Transverse colon (tissue), 4 donors: ENCODE results near the gene SH3BP5. TPM values are rescaled to one million over a fixed set of nuclear protein-coding genes. Genes with fewer than 3 reads are reported as not detected.

ENCODE experiments used
- DNase-seq: peaks from one replicate; pipeline ENCODE4 v3.0.0-alpha.2; 2019
- H3K27ac ChIP-seq, 4 donors: fragments of 200-600 bp; sonication (generic); 2 replicates each; pipeline ENCODE4 v1.5.1; 2016 to 2018; ENCODE audit warnings: inconsistent platforms in 4 of 4
- H3K27me3 ChIP-seq: fragments of 200-600 bp; sonication (generic); 2 replicates; pipeline ENCODE4 v1.5.1; 2017; ENCODE audit warnings: inconsistent platforms
- H3K36me3 ChIP-seq, 4 donors: fragments of 200-600 bp; sonication (generic); 2 replicates each; pipeline ENCODE4 v1.5.1; 2017 to 2019; ENCODE audit warnings: inconsistent platforms in 4 of 4
- H3K4me1 ChIP-seq, 4 donors: fragments of 200-600 bp; sonication (generic); 2 replicates each; pipeline ENCODE4 v1.5.1; 2017 to 2020; ENCODE audit warnings: inconsistent platforms in 4 of 4
- H3K4me3 ChIP-seq, 4 donors: fragments of 200-600 bp; sonication (generic); 1 replicate in 1 of 4; 2 replicates in 3 of 4; pipeline versions ENCODE4 v1.5.1 to v1.6.1; 2017 to 2019; ENCODE audit warnings: inconsistent platforms in 4 of 4
- H3K9me3 ChIP-seq, 2 donors: fragments of 200-600 bp; sonication (generic); 2 replicates each; pipeline ENCODE4 v1.5.1; 2017 to 2019; ENCODE audit warnings: inconsistent platforms in 2 of 2
- CTCF ChIP-seq, 5 experiments: fragments of 200-600 bp in 3 of 5; fragments of 450-650 bp in 2 of 5; sonication (generic) in 3 of 5; IDR thresholded peaks; 1 replicate in 2 of 5; 2 replicates in 3 of 5; pipeline ENCODE4 v1.5.1; 2016 to 2017; ENCODE audit warnings: antibody characterized with exemption in 5 of 5, inconsistent platforms in 3 of 5, mild to moderate bottlenecking in 2 of 5, moderate library complexity in 1 of 5
- EP300 ChIP-seq: sonication (generic); formaldehyde crosslinking; IDR thresholded peaks from one replicate; pipeline ENCODE4 v1.6.1; 2017; ENCODE audit warnings: antibody characterized with exemption, low read depth
- POLR2A ChIP-seq: fragments of 450-650 bp; IDR thresholded peaks from one replicate; pipeline ENCODE4 v1.6.1; 2016; ENCODE audit warnings: antibody characterized with exemption, mild to moderate bottlenecking, moderate library complexity
- POLR2AphosphoS5 ChIP-seq, 3 donors: sonication (generic); formaldehyde crosslinking; IDR thresholded peaks; one replicate each; pipeline ENCODE4 v1.6.1; 2016; ENCODE audit warnings: antibody characterized with exemption in 3 of 3
- WGBS, 2 donors: methylation state at CpG; one replicate each; pipeline ENCODE4 v1.1.5; 2018; ENCODE audit warnings: low coverage in 1 of 2; 5-methylcytosine and 5-hydroxymethylcytosine counted together
- in situ Hi-C, 4 donors: fragments of 200-750 bp; cut with MboI; loops; one replicate each; pipeline versions ENCODE4 v1.15.0 to v1.15.1; 2017; ENCODE audit warnings: low sequenced_read_pairs in 3 of 4, low pct_ligation_motif_present in 1 of 4, low pct_unique_long_range_greater_than_20kb in 1 of 4
- intact Hi-C: fragments of 100-400 bp; cut with DNase I; formaldehyde crosslinking; loops from one replicate; pipeline ENCODE4 v1.15.1; 2023; ENCODE audit warnings: low total_unique reads
- total RNA-seq, 4 donors: library from RNA; depleted of rRNA; stranded (reverse); fragments of >200 nt; gene quantifications; one replicate each; pipeline ENCODE4 v1.1.0, GENCODE V29; 2016

Gene SH3BP5
- total RNA-seq, 4 donors from 2014 or later = 7.5 to 32.4 (median 15.8) TPM

DNA sequence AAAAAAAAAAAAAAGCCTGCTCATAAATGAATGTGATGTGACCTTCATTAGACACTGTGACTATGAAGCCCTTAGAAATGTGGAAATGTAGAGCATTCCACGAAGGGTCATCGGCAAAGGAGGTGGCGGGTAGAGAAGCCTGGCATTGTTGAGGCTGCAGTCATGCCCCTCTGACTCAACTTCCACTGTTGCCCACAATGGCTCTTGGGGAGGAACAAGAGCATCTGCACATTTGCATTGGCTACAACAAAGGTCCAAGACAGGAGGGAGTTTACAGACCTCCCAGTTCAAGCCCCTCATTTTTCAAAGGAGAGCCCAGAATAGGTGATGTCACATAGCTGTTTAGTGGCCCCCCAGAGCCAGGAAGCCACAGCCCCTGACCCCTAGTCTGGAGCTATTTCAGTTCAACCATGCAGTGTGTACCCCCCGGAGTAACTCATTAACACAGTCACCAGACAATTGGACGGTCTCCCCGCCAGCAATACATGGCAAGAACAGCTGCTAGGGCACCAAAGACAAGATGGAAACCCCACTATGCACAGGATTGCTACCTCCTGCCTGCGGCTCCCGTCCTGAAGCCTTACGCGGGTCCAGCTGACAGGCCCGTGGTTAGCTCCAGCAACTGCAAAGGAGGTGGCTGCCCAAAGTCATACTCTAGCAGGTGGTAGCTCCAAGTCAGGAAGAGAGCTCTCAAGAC lies 56.2 kb downstream of the SH3BP5 start:
- intact Hi-C loops (no loop called here), in situ Hi-C loops (no loop called here)
- Histone ChIP-seq H3K27ac (no peak overlapping the region), H3K36me3 (no peaks in the 10 kb centered on the region), H3K27me3 (no peaks in the 10 kb centered on the region), H3K4me1 (peaks cover 0 to 3% (median 0%) of the 10 kb centered on the region in 4 donors), H3K9me3 (no peaks in the 10 kb centered on the region), H3K4me3 (no peak overlapping the region)
- TF ChIP-seq POLR2AphosphoS5 (IDR thresholded peaks at IDR 0.05) (no peak), POLR2A (no peak), EP300 (no peak), CTCF (IDR thresholded peaks at IDR 0.05) (no peak)
- DNase-seq = no peak
- WGBS, 2 donors = 88 to 100% methylated on average over 3 to 10 of the region's 11 CpGs

DNA sequence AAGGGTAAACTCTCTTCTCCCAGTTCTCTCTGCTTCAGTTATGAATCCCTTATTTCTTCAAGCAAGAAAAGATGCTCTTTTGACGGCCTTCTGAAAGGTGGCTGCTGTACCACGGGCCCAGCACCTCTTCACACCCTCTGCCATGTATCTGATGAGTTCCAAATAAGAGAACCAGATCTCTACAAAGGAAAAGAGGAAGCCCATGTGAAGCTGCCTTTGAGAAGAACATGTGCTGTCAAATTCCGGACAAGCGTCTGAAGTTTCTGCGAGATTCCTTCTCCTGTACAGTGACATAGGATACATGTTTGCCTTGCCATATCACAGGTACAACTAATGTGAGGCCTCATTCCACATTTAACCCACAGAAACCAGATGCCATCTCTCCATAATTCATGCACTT lies 59.2 kb downstream of the SH3BP5 start:
- intact Hi-C loops = no loop called here
- WGBS, 2 donors = 90% methylated on average over 4 to 5 of the region's 5 CpGs
- DNase-seq = no peak
- Histone ChIP-seq H3K9me3 (no peaks in the 10 kb centered on the region), H3K27ac (peak overlapping the region in 2 of 4 donors; percentile 31 to 43), H3K4me1 (peaks cover 0 to 13% (median 4%) of the 10 kb centered on the region in 4 donors), H3K27me3 (no peaks in the 10 kb centered on the region), H3K4me3 (no peak overlapping the region), H3K36me3 (no peaks in the 10 kb centered on the region)
- TF ChIP-seq POLR2AphosphoS5 (IDR thresholded peaks at IDR 0.05) = no peak
- no peak for TF ChIP-seq POLR2A
- no peak for TF ChIP-seq EP300
- no peak for TF ChIP-seq CTCF (IDR thresholded peaks at IDR 0.05)
- in situ Hi-C loops = loop anchor here in 1 of 4 donors (25.0 kb wide), 1 partner anchor 289 kb away; no protein-coding TSS in a partner anchor

GRCh38 chr3:15272426-15273196 lies 59.8 kb downstream of the SH3BP5 start:
- H3K4me3 ChIP-seq = no peak overlapping the region
- TF ChIP-seq EP300 (no peak), POLR2AphosphoS5 (IDR thresholded peaks at IDR 0.05) (no peak), POLR2A (no peak), CTCF (IDR thresholded peaks at IDR 0.05) (no peak)
- peak overlapping the region in 3 of 4 donors; percentile 35 to 48 (median 43) for H3K27ac ChIP-seq
- peaks cover 0 to 19% (median 7%) of the 10 kb centered on the region in 4 donors for H3K4me1 ChIP-seq
- intact Hi-C loops (no loop called here), in situ Hi-C loops (loop anchor here in 1 of 4 donors (25.0 kb wide), 1 partner anchor 290 kb away; no protein-coding TSS in a partner anchor)
- 60 to 81% methylated on average over 3 to 6 of the region's 7 CpGs for WGBS, 2 donors
- no peaks in the 10 kb centered on the region for H3K27me3 ChIP-seq
- no peaks in the 10 kb centered on the region for H3K36me3 ChIP-seq
- DNase-seq = no peak
- H3K9me3 ChIP-seq = no peaks in the 10 kb centered on the region

GRCh38 chr3:15271785-15272381 lies 60.5 kb downstream of the SH3BP5 start:
- H3K27ac ChIP-seq = peak overlapping the region in 3 of 4 donors; percentile 35 to 48 (median 43)
- no peaks in the 10 kb centered on the region for H3K27me3 ChIP-seq
- DNase-seq = peak; percentile 73
- 62 to 65% methylated on average over 7 to 14 of the region's 14 CpGs for WGBS, 2 donors
- TF ChIP-seq EP300 = no peak
- no peak for TF ChIP-seq POLR2AphosphoS5 (IDR thresholded peaks at IDR 0.05)
- no peak for TF ChIP-seq CTCF (IDR thresholded peaks at IDR 0.05)
- H3K9me3 ChIP-seq = no peaks in the 10 kb centered on the region
- H3K4me1 ChIP-seq = peaks cover 0 to 20% (median 7%) of the 10 kb centered on the region in 4 donors
- in situ Hi-C loops = loop anchor here in 1 of 4 donors (25.0 kb wide), 1 partner anchor 290 kb away; no protein-coding TSS in a partner anchor
- H3K36me3 ChIP-seq = no peaks in the 10 kb centered on the region
- H3K4me3 ChIP-seq = no peak overlapping the region
- intact Hi-C loops = no loop called here
